PC-3 (cell line): ENCODE results near the gene AK4. TPM values are rescaled to one million over a fixed set of nuclear protein-coding genes. Genes with fewer than 3 reads are reported as not detected.
A peak's percentile ranks its signal among the peaks of the same experiment; 100 is the strongest.

Experiments
- ATAC-seq: fragments of 200-7000 bp; cut with Tn5 transposase; 2 replicates; pipeline ENCODE4 v1.9.1; 2020; ENCODE audit warnings: mild to moderate bottlenecking, moderate library complexity
- BruUV-seq: library from RNA; stranded (reverse); fragments of 400-500 nt; replicated peaks from 2 replicates; lab custom pipeline; 2021; lab: Mats Ljungman, UMichigan
- CTCF ChIA-PET: fragments of 300-600 bp; sonication (Branson Sonifier 250); formaldehyde crosslinking; loops from one replicate; lab custom pipeline; 2022; ENCODE audit warnings: antibody characterized with exemption; lab: Charles Lee
- POLR2A ChIA-PET: fragments of 300-600 bp; sonication (Branson Sonifier 250); formaldehyde crosslinking; loops from one replicate; lab custom pipeline; 2022; ENCODE audit warnings: antibody characterized with exemption; ENCODE audit not compliant: unreplicated experiment; lab: Charles Lee
- DNase-seq: peaks from one replicate; pipeline ENCODE4 v3.0.0-alpha.2; 2015
- H2AFZ ChIP-seq: fragments of 300-600 bp; sonication (generic); 2 replicates; pipeline ENCODE4 v1.6.0; 2016; ENCODE audit warnings: antibody characterized with exemption, low read length
- H3F3A ChIP-seq: fragments of 300-600 bp; sonication (generic); one replicate; pipeline ENCODE4 v1.6.0; 2017; ENCODE audit warnings: antibody characterized with exemption, low read length, control low read depth, mild to moderate bottlenecking; ENCODE audit not compliant: unreplicated experiment
- H3K27ac ChIP-seq: fragments of 300-600 bp; sonication (generic); 2 replicates; pipeline ENCODE4 v1.5.1; 2016; ENCODE audit warnings: mild to moderate bottlenecking, low read length
- H3K27me3 ChIP-seq: fragments of 300-600 bp; sonication (generic); 2 replicates; pipeline ENCODE4 v1.6.1; 2016; ENCODE audit warnings: low read length, mixed read lengths
- H3K36me3 ChIP-seq: fragments of 300-600 bp; sonication (generic); 2 replicates; pipeline ENCODE4 v1.6.1; 2016; ENCODE audit warnings: low read depth, mixed run types, low read length, mixed read lengths
- H3K4me1 ChIP-seq: fragments of 300-600 bp; sonication (generic); 2 replicates; pipeline ENCODE4 v1.5.1; 2016; ENCODE audit warnings: low read length; ENCODE audit not compliant: insufficient read depth
- H3K4me2 ChIP-seq: fragments of 300-600 bp; sonication (generic); 2 replicates; pipeline ENCODE4 v1.6.0; 2016; ENCODE audit warnings: low read length
- H3K4me3 ChIP-seq: fragments of 300-600 bp; sonication (generic); 2 replicates; pipeline ENCODE4 v1.5.1; 2016; ENCODE audit warnings: mild to moderate bottlenecking, low read length, mixed read lengths
- H3K79me2 ChIP-seq: fragments of 300-600 bp; sonication (generic); 2 replicates; pipeline ENCODE4 v1.6.1; 2017; ENCODE audit warnings: low read length, mixed read lengths
- H3K9ac ChIP-seq: fragments of 300-600 bp; sonication (generic); 2 replicates; pipeline ENCODE4 v1.6.0; 2016; ENCODE audit warnings: mild to moderate bottlenecking, low read length
- H3K9me2 ChIP-seq: fragments of 300-600 bp; sonication (generic); replicated peaks from 2 replicates; pipeline ENCODE4 v1.6.1; 2016; ENCODE audit warnings: mixed run types, low read length, mixed read lengths
- H3K9me3 ChIP-seq: fragments of 300-600 bp; sonication (generic); 2 replicates; pipeline ENCODE4 v1.6.1; 2016; ENCODE audit warnings: low read length, mixed read lengths
- H4K20me1 ChIP-seq: fragments of 300-600 bp; sonication (generic); 2 replicates; pipeline ENCODE4 v1.6.1; 2016; ENCODE audit warnings: low read length, mixed read lengths
- CTCF ChIP-seq: fragments of 300-600 bp; sonication (generic); conservative IDR thresholded peaks from 2 replicates; pipeline ENCODE4 v1.5.1; 2017; ENCODE audit warnings: antibody characterized with exemption, low read depth, mild to moderate bottlenecking, low read length
- EZH2 ChIP-seq: fragments of 300-600 bp; sonication (generic); IDR thresholded peaks from one replicate; pipeline ENCODE4 v1.6.1; 2017; ENCODE audit warnings: antibody characterized with exemption, mild to moderate bottlenecking, low read length; ENCODE audit not compliant: unreplicated experiment
- EZH2phosphoT487 ChIP-seq: fragments of 300-600 bp; sonication (generic); IDR thresholded peaks from 2 replicates; pipeline ENCODE4 v1.6.1; 2018; ENCODE audit warnings: mild to moderate bottlenecking, antibody characterized with exemption, low read length, borderline replicate concordance
- intact Hi-C: fragments of 100-400 bp; cut with micrococcal nuclease; formaldehyde crosslinking; loops from 2 replicates; pipeline ENCODE4 v1.9.0; 2023
- total RNA-seq: library from RNA; depleted of rRNA; stranded (reverse); fragments of >200 nt; gene quantifications from 2 replicates; pipeline ENCODE4 v1.2.3, GENCODE V29; 2014

AK4 gene
- total RNA-seq, 1 experiment from 2014 or later = 98.9 TPM

GRCh38 chr1:65146908-65147423 lies 1.0 kb upstream of the AK4 start:
- H3F3A ChIP-seq = no peaks in the 10 kb centered on the region
- 0 out of 2 replicates have a peak, but pooled peaks cover 7% of the 10 kb centered on the region for H4K20me1 ChIP-seq
- peak overlapping the region; percentile 66 for H3K9ac ChIP-seq
- no peaks in the 10 kb centered on the region for H3K9me2 ChIP-seq
- peaks cover 15% of the 10 kb centered on the region; the same call in 1 of the 2 replicates for H3K4me1 ChIP-seq
- peaks cover 47% of the 10 kb centered on the region for H3K79me2 ChIP-seq
- DNase-seq (peak; percentile 49), ATAC-seq (no peak)
- intact Hi-C loops = loop anchor here (10.0 kb wide), 1 partner anchor 262 kb away; no protein-coding TSS in a partner anchor
- TF ChIP-seq EZH2 (no peak), EZH2phosphoT487 (no peak), CTCF (no peak)
- CTCF ChIA-PET = no interaction called here
- peak overlapping the region; percentile 91 for H2AFZ ChIP-seq
- H3K4me2 ChIP-seq = peak overlapping the region; percentile 89
- no peaks in the 10 kb centered on the region for H3K9me3 ChIP-seq
- H3K4me3 ChIP-seq = peak overlapping the region; percentile 72
- no peaks in the 10 kb centered on the region for H3K27me3 ChIP-seq
- POLR2A ChIA-PET = no interaction called here
- H3K36me3 ChIP-seq = no peaks in the 10 kb centered on the region
- H3K27ac ChIP-seq = no peak overlapping the region
- BruUV-seq = TSS peak; percentile 46

GRCh38 chr1:65147424-65148177 lies 402 bp upstream of the AK4 start:
- peak overlapping the region; percentile 72 for H3K4me3 ChIP-seq
- H3K4me1 ChIP-seq = peaks cover 15% of the 10 kb centered on the region; the same call in 1 of the 2 replicates
- intact Hi-C loops = loop anchor here (2.0 to 10.0 kb wide), 4 partner anchors 29 to 263 kb away; no protein-coding TSS in a partner anchor
- peak; percentile 58 for DNase-seq
- H3K27me3 ChIP-seq = no peaks in the 10 kb centered on the region
- peak; percentile 64 for ATAC-seq
- H3K4me2 ChIP-seq = peak overlapping the region; percentile 89
- H3K9me2 ChIP-seq = no peaks in the 10 kb centered on the region
- BruUV-seq = no TSS peak
- H3K27ac ChIP-seq = no peak overlapping the region
- H3K9me3 ChIP-seq = no peaks in the 10 kb centered on the region
- CTCF ChIA-PET = interaction anchor here (0.6 kb wide), 1 partner anchor 89 kb away, joined by 4 read pairs; no protein-coding TSS in a partner anchor
- TF ChIP-seq CTCF (no peak), EZH2 (no peak), EZH2phosphoT487 (peak; percentile 90)
- H3K9ac ChIP-seq = peak overlapping the region; percentile 66
- no peaks in the 10 kb centered on the region for H3K36me3 ChIP-seq
- H2AFZ ChIP-seq = peak overlapping the region; percentile 91
- H3F3A ChIP-seq = no peaks in the 10 kb centered on the region
- 0 out of 2 replicates have a peak, but pooled peaks cover 7% of the 10 kb centered on the region for H4K20me1 ChIP-seq
- POLR2A ChIA-PET = no interaction called here
- peaks cover 51% of the 10 kb centered on the region for H3K79me2 ChIP-seq
